DMS79 treated with DMSO at 0.1 percent for 48 hours (cell line): Measurements from ENCODE around the gene NOX4.
"Not testable (repeated sequence)": the region's sequence is repeated elsewhere in the genome, so short reads cannot be mapped to it uniquely, and the experiment has no call there.

Experiments used
- DNase-seq: peaks from one replicate; lab custom pipeline; 2025; lab: John Stamatoyannopoulos, UW

The NOX4 gene

DNA sequence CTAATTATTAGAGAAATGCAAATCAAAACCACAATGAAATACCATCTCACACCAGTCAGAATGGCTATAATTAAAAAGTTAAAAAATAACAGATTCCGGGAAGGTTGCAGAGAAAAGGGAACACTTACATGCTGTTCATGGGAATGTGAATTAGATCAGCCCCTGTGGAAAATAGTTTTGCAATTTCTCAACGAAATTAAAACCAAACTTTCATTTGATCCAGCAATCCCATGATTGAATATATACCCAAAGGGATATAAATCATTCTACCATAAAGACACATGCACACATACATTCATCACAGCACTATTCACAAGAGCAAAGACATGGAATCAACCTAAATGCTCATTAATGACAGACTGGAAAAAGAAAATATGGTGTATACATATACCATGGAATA lies 32.5 kb downstream of the NOX4 start:
- no peak for DNase-seq

DNA sequence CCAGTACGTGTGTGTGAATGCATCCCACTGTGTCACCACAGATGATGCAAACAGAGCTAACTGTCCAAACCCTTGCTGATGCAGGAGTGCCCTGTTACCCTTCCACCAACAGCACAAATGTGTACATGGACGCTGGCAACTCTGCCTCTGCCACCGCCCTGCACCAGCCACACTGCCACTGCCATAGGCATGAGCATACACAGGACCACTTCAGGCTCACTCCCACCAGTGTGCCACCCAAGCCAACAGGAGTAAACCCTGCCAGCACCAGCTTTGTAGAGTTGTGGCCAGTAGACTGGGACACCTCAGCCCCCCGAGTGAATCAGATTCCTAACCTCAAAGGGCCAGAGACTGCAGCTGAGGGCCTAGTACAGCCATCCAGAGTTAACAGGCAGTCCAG lies 34.0 kb downstream of the NOX4 start:
- DNase-seq: no peak

DNA sequence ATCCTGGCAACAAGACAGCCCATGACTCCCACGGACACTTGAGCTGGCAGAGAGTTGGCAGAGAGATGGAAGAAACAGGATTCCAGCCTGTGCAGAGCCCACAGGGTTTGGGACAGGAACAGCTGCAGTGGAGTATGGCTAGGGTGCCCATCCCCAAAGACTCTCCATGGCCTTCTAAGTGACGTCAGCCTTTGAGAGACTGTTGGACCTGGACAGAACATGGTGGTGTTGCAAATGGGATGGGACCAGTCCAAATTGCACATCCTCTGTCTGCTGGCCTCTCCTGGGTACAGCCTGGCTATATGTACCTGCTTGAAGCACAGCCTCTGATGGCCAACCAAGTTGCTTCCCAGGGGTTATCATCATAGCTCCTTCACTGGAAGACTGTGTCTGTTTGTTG lies 34.5 kb downstream of the NOX4 start:
- DNase-seq: no peak

DNA sequence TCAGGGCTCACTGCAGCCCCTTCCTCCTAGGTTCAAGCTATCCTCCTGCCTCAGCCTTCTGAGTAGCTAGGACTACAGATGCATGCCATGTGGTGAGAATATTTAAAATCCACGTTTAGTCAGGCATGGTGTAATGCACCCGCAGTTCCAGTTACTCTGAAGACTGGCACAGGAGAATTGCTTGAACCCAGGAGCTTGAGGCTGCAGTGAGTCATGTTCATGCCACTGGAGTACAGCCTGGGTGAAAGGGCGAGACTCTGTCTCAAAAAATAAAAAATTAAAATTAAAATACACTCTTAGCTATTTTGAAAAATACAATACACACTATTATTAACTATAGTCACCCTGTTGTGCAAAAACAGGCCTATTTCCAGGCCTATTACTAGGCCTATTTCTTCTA lies 38.4 kb downstream of the NOX4 start:
- DNase-seq: no peak

DNA sequence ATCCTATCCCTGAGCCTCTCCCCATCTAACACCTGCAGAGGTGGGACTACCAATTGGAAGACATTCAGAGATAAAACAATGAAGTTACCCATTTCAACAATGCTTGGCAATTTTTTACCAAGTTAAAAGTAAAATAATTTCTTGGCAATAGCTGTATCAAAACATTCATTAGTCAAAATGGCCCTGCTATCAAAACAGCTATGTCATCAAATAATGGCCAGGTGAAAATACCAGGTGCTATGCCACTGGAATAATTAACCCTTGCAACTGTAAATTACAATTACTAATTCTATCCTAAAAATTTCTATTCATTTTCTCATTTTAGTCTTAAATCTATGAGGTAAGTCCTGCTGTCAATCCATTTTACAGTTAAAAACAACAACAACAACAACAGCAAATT lies 43.3 kb downstream of the NOX4 start:
- no peak for DNase-seq

DNA sequence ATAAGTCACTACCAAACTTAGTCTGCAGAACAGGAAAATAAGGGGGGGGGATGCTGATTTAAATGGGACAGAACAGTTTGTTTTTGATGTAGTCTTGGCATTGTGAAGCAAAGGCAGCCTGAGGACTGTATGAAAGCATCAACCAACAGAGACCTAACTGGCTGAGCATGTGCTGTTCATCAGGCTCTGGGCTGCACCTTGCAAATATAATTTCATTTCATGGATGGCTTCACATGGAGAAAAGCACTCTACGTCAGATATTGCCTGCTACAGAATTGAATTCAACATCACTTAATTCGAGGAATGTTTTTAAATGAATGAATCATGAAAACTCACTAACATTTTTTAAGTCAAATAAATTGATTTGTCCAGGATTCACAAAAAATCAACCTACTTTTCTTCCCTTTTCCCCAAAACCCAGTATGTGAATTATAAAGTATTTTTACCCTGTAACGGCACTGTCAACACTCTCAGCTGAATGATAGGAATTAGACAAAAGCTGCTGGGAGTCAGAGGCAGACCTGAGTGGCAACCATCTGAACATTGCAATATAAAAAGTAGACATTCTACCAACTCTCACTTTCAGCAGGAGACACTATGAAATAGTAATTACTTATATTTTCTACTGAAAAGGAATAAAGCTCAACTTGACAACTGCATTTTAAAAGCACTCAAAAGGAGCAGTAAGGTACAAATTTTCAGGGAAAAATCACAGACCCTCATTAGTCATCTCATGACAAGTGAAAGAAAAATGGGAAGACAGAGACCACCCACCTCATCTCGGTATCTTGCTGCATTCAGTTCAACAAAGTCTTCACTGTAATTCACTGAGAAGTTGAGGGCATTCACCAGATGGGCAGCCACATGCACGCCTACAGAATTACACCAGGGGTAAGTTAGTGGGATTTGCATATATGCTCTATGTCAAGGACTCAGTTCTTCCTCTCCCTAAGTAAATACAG lies 47.5 kb downstream of the NOX4 start:
- no peak for DNase-seq

DNA sequence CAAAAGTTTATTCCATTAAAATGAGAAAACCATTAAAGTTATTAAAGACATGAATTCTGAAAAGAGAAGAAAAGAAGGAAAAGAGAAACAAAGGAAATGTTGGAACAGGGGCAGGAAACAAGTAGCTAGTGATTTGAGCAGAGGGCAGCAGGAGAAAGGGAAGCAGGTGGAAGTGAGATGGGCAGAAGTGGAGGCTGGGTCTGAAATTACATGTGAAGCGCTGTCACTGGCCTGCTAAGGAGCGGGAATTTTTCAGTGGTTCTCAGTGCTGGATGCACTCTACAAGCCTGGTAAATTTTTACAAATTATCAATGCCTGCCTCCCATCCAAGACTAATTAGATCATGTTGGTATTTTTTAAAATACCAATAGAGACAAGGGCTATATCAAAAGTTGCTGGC lies 48.4 kb downstream of the NOX4 start:
- DNase-seq: no peak

DNA sequence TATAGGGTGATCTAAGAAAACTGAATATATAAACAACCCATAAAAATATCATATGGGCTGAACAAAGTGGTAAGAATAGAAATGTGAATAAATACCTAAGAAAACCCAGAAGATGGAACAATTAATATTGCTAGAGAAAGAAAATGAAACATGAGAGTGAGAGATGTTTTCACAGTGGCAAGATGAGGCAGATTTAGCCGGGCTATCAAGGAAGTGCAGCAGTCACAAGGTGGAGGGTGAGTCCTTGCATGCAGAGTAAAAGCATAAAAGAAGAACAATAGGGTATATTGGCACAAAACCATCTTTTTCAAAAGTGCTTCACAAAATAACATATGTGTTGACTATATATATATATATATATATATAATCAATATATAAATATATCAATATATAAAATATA lies 49.6 kb downstream of the NOX4 start:
- DNase-seq: no peak

DNA sequence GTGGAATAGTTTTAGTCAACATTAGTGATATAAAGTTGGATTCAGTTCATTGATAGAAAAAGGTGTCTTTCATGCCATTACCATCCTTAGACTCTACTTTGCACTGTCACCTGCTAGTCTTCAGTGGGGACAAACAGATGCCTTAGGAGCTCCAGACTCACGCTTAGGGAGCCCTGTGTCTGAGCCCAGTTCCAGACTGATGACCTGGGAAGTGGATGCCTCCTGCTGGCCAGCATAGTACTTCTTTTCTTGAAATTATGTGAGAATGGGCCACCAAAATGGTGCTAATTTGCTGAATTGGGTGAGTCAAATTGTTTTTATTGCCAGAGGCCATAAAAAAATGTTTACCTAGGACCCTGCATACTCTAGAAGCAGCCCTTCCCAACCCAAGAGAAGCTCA lies 53.9 kb downstream of the NOX4 start:
- no peak for DNase-seq

DNA sequence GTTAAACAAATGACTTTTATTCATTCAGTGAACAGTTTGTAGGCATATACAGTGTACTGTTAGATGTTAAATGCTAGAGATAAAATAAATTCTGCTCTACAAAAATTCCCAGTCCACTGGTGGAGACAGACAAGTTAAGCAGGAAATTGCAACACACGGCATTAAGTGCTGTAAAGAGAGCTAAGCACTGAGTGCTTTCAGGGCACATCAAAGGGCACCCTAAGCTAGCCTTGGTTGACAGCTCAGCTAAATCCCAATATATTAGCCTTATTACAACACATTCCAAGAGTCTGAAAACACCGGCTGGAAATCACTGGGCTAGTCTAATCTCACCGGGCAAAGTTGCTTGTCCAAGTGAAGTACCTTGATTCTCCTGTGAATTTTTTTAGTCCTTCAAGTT lies 55.1 kb downstream of the NOX4 start:
- no peak for DNase-seq

DNA sequence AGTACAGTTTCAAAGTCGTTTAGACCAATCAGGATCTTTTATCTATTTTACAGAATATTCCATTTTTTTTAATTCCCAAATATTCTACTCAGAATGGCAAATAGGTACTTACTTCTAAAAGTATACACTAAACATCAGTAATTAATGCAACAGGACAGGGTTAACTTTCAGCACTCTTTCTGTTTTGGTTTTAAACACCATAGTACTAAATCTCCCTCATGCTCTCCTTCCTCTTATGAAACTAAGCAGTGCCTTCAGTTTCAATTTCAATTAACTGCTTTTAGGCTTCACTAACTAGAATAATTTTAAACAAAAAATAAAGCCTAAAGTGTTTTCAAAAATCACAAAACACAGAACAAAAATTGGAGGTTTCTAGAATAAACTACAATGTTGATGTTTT lies 57.9 kb downstream of the NOX4 start:
- no peak for DNase-seq

DNA sequence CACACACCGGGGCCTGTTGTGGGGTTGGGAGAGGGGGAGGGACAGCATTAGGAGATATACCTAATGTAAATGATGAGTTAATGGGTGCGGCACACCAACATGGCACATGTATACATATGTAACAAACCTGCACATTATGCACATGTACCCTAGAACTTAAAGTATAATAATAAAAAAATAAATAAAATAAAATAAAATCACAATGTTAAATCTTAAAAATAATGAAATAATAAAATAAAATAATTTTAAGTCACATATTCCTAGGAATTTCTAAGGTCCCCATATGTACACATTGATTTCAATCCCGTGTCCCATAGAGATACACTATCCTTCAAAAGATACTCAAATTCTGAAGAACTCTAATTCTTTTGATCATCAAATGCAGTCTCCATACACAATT lies 59.0 kb downstream of the NOX4 start:
- DNase-seq: not testable (repeated sequence)

DNA sequence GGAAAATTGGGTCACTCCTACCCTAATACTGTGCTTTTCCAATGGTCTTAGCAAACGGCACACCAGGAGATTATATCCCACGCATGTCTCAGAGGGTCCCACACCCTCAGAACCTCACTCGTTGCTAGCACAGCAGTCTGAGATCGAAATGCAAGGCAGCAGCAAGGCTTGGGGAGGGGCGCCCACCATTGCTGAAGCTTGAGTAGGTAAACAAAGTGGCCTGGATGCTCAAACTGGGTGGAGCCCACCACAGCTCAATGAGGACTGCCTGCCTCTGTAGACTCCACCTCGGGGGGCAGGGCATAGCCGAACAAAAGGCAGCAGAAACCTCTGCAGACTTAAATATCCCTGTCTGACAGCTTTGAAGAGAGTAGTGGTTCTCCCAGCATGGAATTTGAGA lies 64.7 kb downstream of the NOX4 start:
- DNase-seq: not testable (repeated sequence)

DNA sequence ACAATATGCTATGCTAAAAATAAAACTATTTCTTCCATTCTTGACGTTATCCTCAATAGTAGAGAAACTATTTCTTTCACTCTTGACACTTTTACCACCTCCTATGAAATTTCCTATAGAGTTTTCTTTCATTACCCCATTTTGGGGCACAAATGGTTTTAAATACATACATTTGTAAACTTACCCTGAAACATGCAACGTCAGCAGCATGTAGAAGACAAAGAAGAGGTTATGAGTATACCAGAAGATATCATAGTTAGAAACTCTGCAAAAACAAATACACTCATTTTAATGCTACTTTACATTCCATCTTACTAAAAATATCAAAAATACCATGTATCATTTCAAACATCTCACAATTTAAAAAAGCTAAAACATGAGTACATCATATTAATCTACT lies 69.5 kb downstream of the NOX4 start:
- DNase-seq: no peak

DNA sequence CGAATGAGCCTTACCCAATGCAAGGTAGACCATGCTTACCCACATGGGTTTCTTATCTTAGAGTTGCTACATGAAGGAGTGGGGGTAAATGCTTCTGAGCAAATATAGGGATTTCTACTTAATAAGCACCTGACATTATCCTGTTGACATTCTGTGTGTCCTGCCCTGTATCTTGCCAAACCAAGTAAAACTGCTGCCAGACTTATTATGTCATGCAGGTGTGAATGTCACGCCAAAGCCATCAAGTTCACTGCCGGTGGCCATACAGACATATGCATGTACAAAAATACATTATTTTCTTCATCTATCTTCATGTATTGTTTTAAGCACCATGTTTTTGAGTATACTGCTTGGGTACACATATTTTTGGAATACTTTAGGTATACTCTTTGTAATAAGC lies 70.2 kb downstream of the NOX4 start:
- no peak for DNase-seq

DNA sequence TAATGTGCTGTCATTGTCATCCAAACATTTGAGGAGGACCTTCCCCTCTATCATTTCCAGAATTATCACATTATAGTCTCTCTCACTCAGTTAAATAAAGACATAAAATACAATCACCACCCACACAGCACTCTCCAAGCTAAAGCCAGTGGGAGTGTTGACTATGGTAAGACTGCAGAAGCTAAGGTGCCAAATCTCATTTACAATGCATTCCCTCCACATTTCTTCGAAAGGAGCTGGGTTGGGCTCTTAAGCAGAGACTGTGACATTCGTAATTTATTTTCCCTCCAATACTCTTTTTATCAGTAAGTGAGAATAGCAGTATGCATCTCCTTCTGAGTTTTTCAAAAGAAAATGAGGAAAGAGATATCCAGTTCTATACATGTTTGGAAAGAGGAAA lies 74.2 kb downstream of the NOX4 start:
- DNase-seq: no peak

DNA sequence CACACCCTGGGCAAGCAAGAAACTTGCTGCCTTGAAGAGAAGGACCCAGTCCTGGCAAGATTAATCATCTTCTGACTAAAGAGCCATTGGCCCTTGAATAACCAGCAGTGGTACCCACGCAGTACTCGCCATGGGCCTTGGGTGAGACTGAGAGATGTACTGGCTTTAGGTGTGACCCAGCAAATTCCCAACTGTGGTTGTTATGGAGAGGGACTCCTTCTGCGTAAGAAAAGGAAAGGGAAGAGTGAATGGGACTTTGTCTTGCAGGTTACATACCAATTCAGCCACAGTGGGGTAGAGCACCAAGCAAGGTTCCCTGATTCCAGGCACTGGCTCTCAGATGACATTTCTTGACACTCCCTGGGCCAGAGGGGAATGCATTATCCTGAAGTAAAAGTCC lies 80.1 kb downstream of the NOX4 start:
- not testable (repeated sequence) for DNase-seq

DNA sequence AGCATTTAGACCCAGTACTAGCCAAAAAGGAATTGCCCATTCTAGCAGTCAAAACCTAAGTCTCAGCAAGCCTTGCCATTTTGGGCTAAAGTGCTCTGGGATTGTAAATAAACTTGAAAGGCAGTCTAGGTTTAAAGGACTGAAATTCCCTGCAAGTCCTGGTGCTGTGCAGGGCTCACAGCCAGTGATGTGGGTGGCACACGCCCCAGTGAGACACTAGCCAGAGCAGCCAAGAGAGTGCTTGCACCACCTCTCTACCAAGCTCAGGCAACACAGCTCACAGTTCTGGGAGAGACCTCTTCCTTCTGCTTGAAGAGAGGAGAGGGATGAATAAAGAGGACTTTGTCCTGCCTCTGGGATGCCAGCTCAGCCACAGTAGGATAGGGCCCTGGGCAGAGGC lies 80.5 kb downstream of the NOX4 start:
- not testable (repeated sequence) for DNase-seq

DNA sequence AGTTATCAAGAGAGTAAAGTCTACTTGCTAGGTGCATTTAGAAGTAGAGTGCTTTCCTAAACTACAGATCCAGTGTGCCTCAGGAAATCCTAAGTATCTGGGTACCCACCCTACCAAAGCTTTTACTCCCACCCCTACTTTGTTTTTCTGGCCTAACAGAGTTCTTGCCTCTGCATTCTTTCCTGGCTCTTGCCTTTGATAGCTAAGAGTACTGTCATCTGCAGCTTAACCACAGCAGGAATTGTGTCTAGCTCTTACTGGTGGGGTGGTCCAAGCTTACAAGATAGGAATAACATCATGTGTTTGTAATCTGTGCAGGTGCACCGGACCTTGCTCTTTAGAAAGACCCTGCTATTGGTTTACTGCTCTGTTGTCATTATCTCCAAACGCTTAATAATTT lies 82.7 kb downstream of the NOX4 start:
- not testable (repeated sequence) for DNase-seq

DNA sequence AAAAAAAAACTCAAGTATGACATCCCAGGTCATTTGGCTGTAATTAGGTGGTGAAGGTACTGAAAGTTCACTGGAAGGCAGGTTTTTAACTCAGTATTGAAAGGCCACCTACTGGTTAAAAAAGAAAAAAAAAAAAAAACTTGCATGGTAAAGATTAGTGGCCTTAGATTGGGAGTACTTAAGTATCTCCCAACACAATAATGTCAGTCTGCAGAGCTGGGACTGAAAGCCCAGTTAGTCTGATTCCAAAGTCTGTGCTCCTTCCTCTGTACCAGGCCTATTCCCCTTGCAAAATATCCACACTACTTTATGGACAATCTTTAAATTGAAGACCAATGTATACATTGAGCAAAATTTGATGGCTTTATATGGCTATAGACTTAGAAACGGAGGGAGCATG lies 85.5 kb downstream of the NOX4 start:
- DNase-seq: no peak

DNA sequence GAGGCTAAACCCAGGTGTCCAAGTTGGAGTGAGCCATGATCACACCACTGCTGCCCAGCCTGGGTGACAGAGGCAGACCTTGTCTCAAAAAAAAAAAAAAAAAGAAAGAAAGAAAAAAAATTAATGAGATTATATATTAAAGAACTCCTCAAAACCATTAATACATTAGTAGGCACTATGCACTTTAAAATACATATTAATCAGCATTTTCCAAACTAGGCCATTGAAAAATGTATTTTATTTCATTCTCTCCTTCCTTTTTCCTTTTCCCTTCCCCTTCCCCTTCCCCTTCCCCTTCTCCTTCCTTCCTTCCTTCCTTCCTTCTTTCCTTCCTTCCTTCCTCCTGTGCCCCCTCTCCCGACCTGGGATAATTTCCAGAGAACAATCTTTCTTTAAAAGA lies 99.5 kb downstream of the NOX4 start:
- DNase-seq: not testable (repeated sequence)

DNA sequence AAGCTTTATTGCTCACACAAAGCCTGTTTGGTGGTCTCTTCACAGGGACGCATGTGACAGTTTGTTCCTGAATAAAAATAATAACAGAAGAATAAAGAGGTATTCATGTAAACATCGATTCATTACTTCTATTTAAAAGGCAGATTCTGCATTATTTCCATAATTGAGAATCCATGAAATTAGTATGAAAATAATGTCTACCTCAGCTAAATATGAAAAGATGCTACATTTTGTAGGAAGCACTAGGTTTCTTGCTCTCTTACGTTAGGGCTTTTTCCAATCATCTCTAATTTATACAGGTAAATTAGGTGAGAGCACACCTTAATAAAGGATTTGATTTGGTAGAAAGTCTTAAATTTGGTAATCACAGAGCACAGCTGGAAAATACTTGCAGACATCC lies 103.7 kb downstream of the NOX4 start:
- DNase-seq: not testable (repeated sequence)

DNA sequence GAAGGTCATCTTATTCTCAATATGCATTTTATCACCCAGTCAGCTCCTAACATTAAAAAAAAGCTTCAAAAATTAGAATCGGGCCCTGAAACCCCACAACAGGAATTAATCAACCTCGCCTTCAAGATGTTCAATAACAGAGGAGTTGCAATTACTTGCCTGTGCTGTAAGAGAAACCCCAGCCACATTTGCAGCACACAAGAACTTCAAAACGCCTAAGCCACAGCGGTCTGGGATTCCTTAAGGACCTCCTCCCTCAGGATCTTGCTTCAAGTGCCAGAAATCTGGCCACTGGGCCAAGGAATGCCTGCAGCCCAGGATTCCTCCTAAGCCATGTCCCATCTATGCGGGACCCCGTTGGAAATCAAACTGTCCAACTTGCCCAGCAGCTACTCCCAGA lies 108.2 kb downstream of the NOX4 start:
- not testable (repeated sequence) for DNase-seq

DNA sequence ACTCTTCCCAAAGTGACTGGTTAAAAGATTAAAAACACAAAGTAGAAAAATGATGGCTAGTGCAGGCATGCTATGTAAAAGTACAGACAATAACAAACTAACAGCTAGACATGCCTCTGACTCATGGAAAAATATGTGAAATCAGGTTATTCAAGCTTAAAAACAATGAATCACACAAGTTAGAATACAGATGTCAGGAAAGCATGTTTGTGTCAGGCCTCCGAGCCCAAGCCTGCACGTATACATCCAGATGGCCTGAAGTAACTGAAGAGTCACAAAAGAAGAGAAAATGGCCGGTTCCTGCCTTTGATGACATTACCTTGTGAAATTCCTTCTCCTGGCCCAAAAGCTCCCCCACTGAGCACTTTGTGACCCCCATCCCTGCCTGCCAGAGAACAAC lies 110.1 kb downstream of the NOX4 start:
- no peak for DNase-seq
